HEK293 (cell line): ENCODE measurements around the gene TPSG1.

Experiments used
- CTCF ChIP-seq: fragments of 450-650 bp; formaldehyde crosslinking; IDR thresholded peaks from 2 replicates; pipeline ENCODE4 v1.5.1; 2016; ENCODE audit warnings: missing biosample characterization, missing genetic modification characterization
- OVOL3 ChIP-seq: fragments of 450-650 bp; formaldehyde crosslinking; IDR thresholded peaks from 2 replicates; pipeline ENCODE4 v1.5.1; 2016; ENCODE audit warnings: missing biosample characterization, missing genetic modification characterization
- ZNF274 ChIP-seq, 2 experiments: fragments of 200-500 bp in 1 of 2; fragments of 450-650 bp in 1 of 2; sonication (Bioruptor generic) in 1 of 2; formaldehyde crosslinking in 1 of 2; IDR thresholded peaks; 2 replicates each; pipeline versions ENCODE4 v1.5.1 to v1.6.1; 2014 to 2016; ENCODE audit warnings: borderline replicate concordance in 1 of 2, inconsistent platforms in 1 of 2, low read length in 1 of 2, missing biosample characterization in 1 of 2, missing genetic modification characterization in 1 of 2
- ZNF324 ChIP-seq: fragments of 450-650 bp; formaldehyde crosslinking; IDR thresholded peaks from 2 replicates; pipeline ENCODE4 v1.5.1; 2016; ENCODE audit warnings: missing biosample characterization, missing genetic modification characterization
- ZNF530 ChIP-seq: fragments of 450-650 bp; formaldehyde crosslinking; IDR thresholded peaks from 2 replicates; pipeline ENCODE4 v1.5.1; 2016; ENCODE audit warnings: low read depth, missing biosample characterization, missing genetic modification characterization

- TF ChIP-seq CTCF (tag by site-specific recombination) = no peak
- TF ChIP-seq ZNF324 (tag by site-specific recombination) = no peak
- no peak for TF ChIP-seq OVOL3 (tag by site-specific recombination)
- no peak for TF ChIP-seq ZNF530 (tag by site-specific recombination)
- no peak for TF ChIP-seq ZNF274 (IDR thresholded peaks at IDR 0.05; ENCODE audit: low read length)
- no peak for TF ChIP-seq ZNF274 (tag by site-specific recombination; IDR thresholded peaks at IDR 0.05; ENCODE audit: borderline replicate concordance)
Measured at GRCh38 chr16:1188432-1189189, 36.5 kb downstream of the TPSG1 start.
